HepG2 (cell line): ENCODE measurements around the gene KIF25. TPM values are rescaled to one million over a fixed set of nuclear protein-coding genes. Genes with fewer than 3 reads are reported as not detected.
A peak's percentile ranks its signal among the peaks of the same experiment; 100 is the strongest.

Experiments used
- ATAC-seq: fragments of 200-7000 bp; cut with Tn5 transposase; 3 replicates; pipeline ENCODE4 v1.9.1; 2020; ENCODE audit warnings: mild to moderate bottlenecking, moderate library complexity
- BruUV-seq: library from RNA; stranded (reverse); fragments of 400-500 nt; replicated peaks from 2 replicates; lab custom pipeline; 2021; lab: Mats Ljungman, UMichigan
- CTCF ChIA-PET: fragments of 300-600 bp; formaldehyde crosslinking; extraction: SDS; loops from one replicate; lab custom pipeline; 2021; ENCODE audit warnings: low total read pairs, inconsistent platforms, low intra/inter-chr PET ratio; lab: Yijun Ruan, JAX
- POLR2A ChIA-PET: fragments of 350-600 bp; sonication (Branson Sonifier 250); formaldehyde crosslinking; loops from one replicate; lab custom pipeline; 2020; ENCODE audit warnings: antibody characterized with exemption, inconsistent platforms; lab: Yijun Ruan, JAX
- DNase-seq: peaks from one replicate; pipeline ENCODE4 v3.0.0-alpha.2; 2015; ENCODE audit warnings: low spot score
- FAIRE-seq: peaks from 3 replicates; lab custom pipeline; 2011; peaks lifted over from hg19 to GRCh38; lab: Jason Lieb, UNC
- H2AFZ ChIP-seq: one replicate; pipeline ENCODE4 v1.6.1; 2011; ENCODE audit warnings: low read length, inconsistent platforms
- H3K27ac ChIP-seq: fragments of 300-600 bp; 3 replicates; pipeline ENCODE4 v1.8.0; 2011; ENCODE audit warnings: mixed run types, mild to moderate bottlenecking, mixed read lengths, low read length, inconsistent platforms; ENCODE audit not compliant: insufficient read depth; ENCODE audit errors: extremely low read length
- H3K27me3 ChIP-seq, 2 experiments: fragments of 200-600 bp in 1 of 2; 2 replicates in 1 of 2; 3 replicates in 1 of 2; pipeline versions ENCODE4 v1.6.0 to v1.8.0; 2011; ENCODE audit warnings: low read length in 2 of 2, mild to moderate bottlenecking in 2 of 2, moderate library complexity in 2 of 2, inconsistent platforms in 1 of 2; ENCODE audit not compliant: insufficient read depth in 2 of 2, control insufficient read depth in 1 of 2
- H3K36me3 ChIP-seq, 2 experiments: fragments of 200-600 bp in 1 of 2; replicated peaks in 1 of 2; 2 replicates in 1 of 2; 3 replicates in 1 of 2; pipeline versions ENCODE4 v1.5.1 to v1.8.0; 2011; ENCODE audit warnings: low read length in 2 of 2, inconsistent platforms in 1 of 2; ENCODE audit not compliant: insufficient read depth in 2 of 2, control insufficient read depth in 1 of 2
- H3K4me1 ChIP-seq: 2 replicates; pipeline ENCODE4 v1.5.1; 2012; ENCODE audit warnings: low read length, inconsistent platforms; ENCODE audit not compliant: insufficient read depth
- H3K4me2 ChIP-seq: 2 replicates; pipeline ENCODE4 v1.6.0; 2011; ENCODE audit warnings: low read depth, low read length, inconsistent platforms
- H3K4me3 ChIP-seq, 3 experiments: fragments of 200-600 bp in 1 of 3; sonication (generic), shearing (Covaris generic) in 1 of 3; replicated peaks in 1 of 3; 2 replicates each; pipeline ENCODE4 v1.5.1; 2011 to 2016; ENCODE audit warnings: low read length in 3 of 3, inconsistent platforms in 2 of 3, low read depth in 2 of 3, mild to moderate bottlenecking in 2 of 3, control low read depth in 1 of 3, mixed read lengths in 1 of 3; ENCODE audit not compliant: insufficient read depth in 1 of 3
- H3K79me2 ChIP-seq: one replicate; pipeline ENCODE4 v1.6.1; 2011; ENCODE audit warnings: low read length, inconsistent platforms; ENCODE audit not compliant: insufficient read depth
- H3K9ac ChIP-seq: 2 replicates; pipeline ENCODE4 v1.6.0; 2011; ENCODE audit warnings: mild to moderate bottlenecking, low read depth, low read length, inconsistent platforms; ENCODE audit not compliant: insufficient read depth
- H3K9me3 ChIP-seq: 2 replicates; pipeline ENCODE4 v1.5.1; 2012; ENCODE audit warnings: mild to moderate bottlenecking, low read length
- H4K20me1 ChIP-seq: 2 replicates; pipeline ENCODE4 v1.6.0; 2011; ENCODE audit warnings: inconsistent platforms, mild to moderate bottlenecking, low read length, moderate library complexity; ENCODE audit not compliant: insufficient read depth
- BRD4 ChIP-seq: sonication (generic); formaldehyde crosslinking; IDR thresholded peaks from 2 replicates; pipeline ENCODE4 v1.4.0; 2020; ENCODE audit warnings: missing genetic modification reagents
- DMAP1 ChIP-seq: IDR thresholded peaks from 2 replicates; pipeline ENCODE4 v1.6.1; 2016
- HNF4G ChIP-seq, 2 experiments: sonication (generic) in 1 of 2; formaldehyde crosslinking in 1 of 2; IDR thresholded peaks; 2 replicates each; pipeline versions ENCODE4 v1.4.0 to v1.6.1; 2011 to 2020; ENCODE audit warnings: borderline replicate concordance in 2 of 2, low read depth in 2 of 2, mild to moderate bottlenecking in 2 of 2, low read length in 1 of 2, missing genetic modification reagents in 1 of 2, moderate library complexity in 1 of 2
- HOXA3 ChIP-seq: sonication (generic); formaldehyde crosslinking; IDR thresholded peaks from 2 replicates; pipeline ENCODE4 v1.5.0; 2020; ENCODE audit warnings: missing genetic modification reagents
- KDM5A ChIP-seq: fragments of 200-600 bp; sonication (generic); IDR thresholded peaks from 2 replicates; pipeline ENCODE4 v1.7.0; 2018; ENCODE audit warnings: antibody characterized with exemption, mild to moderate bottlenecking, low read length, borderline replicate concordance
- NR2F2 ChIP-seq: IDR thresholded peaks from 2 replicates; pipeline ENCODE4 v1.6.1; 2012; ENCODE audit warnings: low read depth, inconsistent platforms, borderline replicate concordance
- RARG ChIP-seq: sonication (generic); formaldehyde crosslinking; IDR thresholded peaks from 2 replicates; pipeline ENCODE4 v1.4.0; 2020; ENCODE audit warnings: low read depth, mild to moderate bottlenecking, missing genetic modification reagents
- RBM22 ChIP-seq: fragments of 200-400 bp; formaldehyde crosslinking; optimal IDR thresholded peaks from 2 replicates; pipeline ENCODE3; 2017; ENCODE audit warnings: mild to moderate bottlenecking, low read length, moderate library complexity
- RFXAP ChIP-seq: sonication (generic); formaldehyde crosslinking; IDR thresholded peaks from 2 replicates; pipeline ENCODE4 v1.4.0; 2020; ENCODE audit warnings: missing genetic modification reagents, borderline replicate concordance
- YEATS4 ChIP-seq: sonication (generic); formaldehyde crosslinking; IDR thresholded peaks from 2 replicates; pipeline ENCODE4 v1.4.0; 2020; ENCODE audit warnings: missing genetic modification reagents, borderline replicate concordance
- ZBTB21 ChIP-seq: sonication (generic); formaldehyde crosslinking; IDR thresholded peaks from 2 replicates; pipeline ENCODE4 v1.4.0; 2020; ENCODE audit warnings: missing genetic modification reagents
- ZC3H13 ChIP-seq: sonication (generic); formaldehyde crosslinking; IDR thresholded peaks from 2 replicates; pipeline ENCODE4 v1.8.1; 2023; ENCODE audit warnings: mild to moderate bottlenecking, missing genetic modification reagents, moderate library complexity
- ZNF232 ChIP-seq: sonication (generic); formaldehyde crosslinking; IDR thresholded peaks from 2 replicates; pipeline ENCODE4 v1.4.0; 2020; ENCODE audit warnings: missing genetic modification reagents, borderline replicate concordance
- WGBS: methylation state at CpG from one replicate; pipeline ENCODE4 v1.1.6; 2017; ENCODE audit warnings: low lambda C conversion rate; 5-methylcytosine and 5-hydroxymethylcytosine counted together
- in situ Hi-C: cut with HindIII; loops from 2 replicates; pipeline ENCODE4 v1.10.0; 2017; ENCODE audit warnings: low pct_unique_long_range_greater_than_20kb; ENCODE audit not compliant: extremely low pct_ligation_motif_present
- intact Hi-C: fragments of 100-400 bp; cut with micrococcal nuclease; formaldehyde crosslinking; loops from one replicate; pipeline ENCODE4 v1.10.0; 2022; ENCODE audit not compliant: unreplicated experiment
- polyA plus RNA-seq, 8 experiments: library from polyadenylated mRNA; depleted of rRNA in 3 of 8; stranded (reverse) in 7 of 8; unstranded in 1 of 8; fragments of >200 nt; fragmentation: Illumina TruSeq in 4 of 8; extraction: Trizol in 4 of 8; gene quantifications; 2 replicates each; pipeline versions ENCODE4 v1.2.1 to v1.2.3, GENCODE V29; 2011 to 2016; ENCODE audit warnings: low read depth in 4 of 8, missing spikeins in 1 of 8, mixed read lengths in 1 of 8; ENCODE audit not compliant: insufficient read depth in 1 of 8
- total RNA-seq, 5 experiments: library from RNA; depleted of rRNA; stranded (reverse); fragments of >200 nt; fragmentation: Illumina TruSeq; extraction: Trizol; gene quantifications; 2 replicates each; pipeline ENCODE4 v1.2.3, GENCODE V29; 2016; ENCODE audit warnings: low read depth in 1 of 5
- TF ChIP-seq, protein P1 (sequence below): sonication (generic); formaldehyde crosslinking; IDR thresholded peaks from 2 replicates; pipeline ENCODE4 v1.9.0; 2022; ENCODE audit warnings: low read depth, missing genetic modification reagents
- TF ChIP-seq, protein P2 (sequence below): sonication (generic); formaldehyde crosslinking; IDR thresholded peaks from 2 replicates; pipeline ENCODE4 v1.4.0; 2020; ENCODE audit warnings: mild to moderate bottlenecking, missing genetic modification reagents
- TF ChIP-seq, protein P3 (sequence below), 2 experiments: sonication (generic) in 1 of 2; formaldehyde crosslinking in 1 of 2; IDR thresholded peaks; 2 replicates each; pipeline versions ENCODE4 v1.5.1 to v1.6.1; 2011 to 2020; ENCODE audit warnings: borderline replicate concordance in 1 of 2, low read depth in 1 of 2, low read length in 1 of 2, mild to moderate bottlenecking in 1 of 2, missing genetic modification reagents in 1 of 2, moderate library complexity in 1 of 2

The KIF25 gene
- total and polyA plus RNA-seq, 2 of the 13 experiments (the other 11 are each of a cell fraction or from before 2014, with no cell fraction given): not detected

DNA sequence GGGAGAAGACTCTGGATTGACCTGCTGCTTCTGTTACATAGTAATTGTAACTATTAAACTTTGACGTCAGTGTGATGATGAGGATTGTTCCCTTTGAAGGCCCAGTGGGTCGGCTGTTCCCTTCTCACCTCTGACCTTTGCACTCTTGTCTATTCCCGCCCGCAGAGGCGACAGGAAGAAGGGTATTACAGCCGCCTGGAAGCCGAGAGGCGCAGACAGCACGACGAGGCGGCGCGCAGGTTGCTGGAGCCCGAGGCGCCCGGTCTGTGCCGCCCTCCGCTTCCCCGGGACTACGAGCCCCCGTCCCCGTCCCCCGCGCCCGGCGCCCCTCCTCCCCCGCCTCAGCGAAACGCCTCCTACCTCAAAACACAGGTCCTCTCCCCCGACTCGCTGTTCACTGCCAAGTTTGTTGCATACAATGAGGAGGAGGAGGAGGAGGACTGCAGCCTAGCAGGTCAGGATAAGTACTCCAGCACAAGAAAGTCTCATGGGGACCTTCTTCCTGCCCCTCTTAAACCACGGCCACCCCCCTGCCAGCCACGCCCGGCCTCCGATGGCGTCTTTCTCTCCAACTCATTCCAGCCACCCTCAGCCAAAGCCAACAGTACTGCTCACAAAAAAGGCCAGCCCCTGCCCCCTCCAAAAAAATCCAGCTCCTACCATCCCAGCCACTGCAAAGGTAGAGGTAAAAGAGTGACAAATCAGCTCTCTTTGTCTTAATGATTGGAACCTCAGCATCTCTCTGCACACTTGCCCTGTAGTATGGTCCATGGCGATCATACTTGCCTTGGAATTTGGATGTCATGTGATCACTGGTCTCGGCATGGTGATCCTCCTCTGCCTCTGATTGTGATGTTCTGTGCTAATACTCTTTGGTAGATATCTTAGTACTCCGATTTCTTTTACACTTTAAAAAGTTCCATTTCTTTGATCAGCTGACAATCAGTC, 31.6 kb upstream of the KIF25 start:
- in situ Hi-C loops: no loop called here
- ChIA-PET POLR2A (no interaction called here), CTCF (no interaction called here)
- Histone ChIP-seq H3K4me3 (no peak overlapping the region), H3K4me2 (peak overlapping the region; percentile 60; the same call in 1 of the 2 replicates), H3K27ac (peak overlapping the region; percentile 78), H3K79me2 (no peaks in the 10 kb centered on the region), H3K36me3 (peaks cover 16 to 51% of the 10 kb centered on the region in 2 experiments), H3K9me3 (no peaks in the 10 kb centered on the region), H3K4me1 (peaks cover 61% of the 10 kb centered on the region), H3K9ac (no peak overlapping the region), H4K20me1 (no peaks in the 10 kb centered on the region), H3K27me3 (no peaks in the 10 kb centered on the region), H2AFZ (no peak overlapping the region)
- no peak for FAIRE-seq
- intact Hi-C loops: loop anchor here (2.0 kb wide), 1 partner anchor 33 kb away; no protein-coding TSS in a partner anchor
- no peak for ATAC-seq
- DNase-seq: no peak
- BruUV-seq: no TSS peak
- 91% methylated on average over 39 of the region's 39 CpGs for WGBS
- TF ChIP-seq RFXAP (no peak), YEATS4 (CRISPR knock-in tag) (no peak), DMAP1 (CRISPR knock-in tag) (no peak), RBM22 (peak; percentile 42), ZNF232 (CRISPR knock-in tag) (no peak), HOXA3 (peak; percentile 77), BRD4 (CRISPR knock-in tag) (no peak), NR2F2 (0 out of 2 replicates have a peak, but pooled peaks have one; percentile 2), ZC3H13 (CRISPR knock-in tag) (peak; percentile 35; the same call in 1 of the 2 replicates), KDM5A (no peak), HNF4G (IDR thresholded peaks at IDR 0.05; ENCODE audit: borderline replicate concordance, low read depth, low read length) (0 out of 2 replicates have a peak, but pooled peaks have one; percentile 6), HNF4G (CRISPR knock-in tag; IDR thresholded peaks at IDR 0.05; ENCODE audit: borderline replicate concordance, low read depth) (no peak), ZBTB21 (CRISPR knock-in tag) (peak; percentile 27; the same call in 1 of the 2 replicates), RARG (CRISPR knock-in tag) (no peak)
- TF ChIP-seq, protein P1, sequence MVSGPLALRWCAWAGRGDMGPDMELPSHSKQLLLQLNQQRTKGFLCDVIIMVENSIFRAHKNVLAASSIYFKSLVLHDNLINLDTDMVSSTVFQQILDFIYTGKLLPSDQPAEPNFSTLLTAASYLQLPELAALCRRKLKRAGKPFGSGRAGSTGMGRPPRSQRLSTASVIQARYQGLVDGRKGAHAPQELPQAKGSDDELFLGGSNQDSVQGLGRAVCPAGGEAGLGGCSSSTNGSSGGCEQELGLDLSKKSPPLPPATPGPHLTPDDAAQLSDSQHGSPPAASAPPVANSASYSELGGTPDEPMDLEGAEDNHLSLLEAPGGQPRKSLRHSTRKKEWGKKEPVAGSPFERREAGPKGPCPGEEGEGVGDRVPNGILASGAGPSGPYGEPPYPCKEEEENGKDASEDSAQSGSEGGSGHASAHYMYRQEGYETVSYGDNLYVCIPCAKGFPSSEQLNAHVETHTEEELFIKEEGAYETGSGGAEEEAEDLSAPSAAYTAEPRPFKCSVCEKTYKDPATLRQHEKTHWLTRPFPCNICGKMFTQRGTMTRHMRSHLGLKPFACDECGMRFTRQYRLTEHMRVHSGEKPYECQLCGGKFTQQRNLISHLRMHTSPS: no peak
- TF ChIP-seq, protein P2, sequence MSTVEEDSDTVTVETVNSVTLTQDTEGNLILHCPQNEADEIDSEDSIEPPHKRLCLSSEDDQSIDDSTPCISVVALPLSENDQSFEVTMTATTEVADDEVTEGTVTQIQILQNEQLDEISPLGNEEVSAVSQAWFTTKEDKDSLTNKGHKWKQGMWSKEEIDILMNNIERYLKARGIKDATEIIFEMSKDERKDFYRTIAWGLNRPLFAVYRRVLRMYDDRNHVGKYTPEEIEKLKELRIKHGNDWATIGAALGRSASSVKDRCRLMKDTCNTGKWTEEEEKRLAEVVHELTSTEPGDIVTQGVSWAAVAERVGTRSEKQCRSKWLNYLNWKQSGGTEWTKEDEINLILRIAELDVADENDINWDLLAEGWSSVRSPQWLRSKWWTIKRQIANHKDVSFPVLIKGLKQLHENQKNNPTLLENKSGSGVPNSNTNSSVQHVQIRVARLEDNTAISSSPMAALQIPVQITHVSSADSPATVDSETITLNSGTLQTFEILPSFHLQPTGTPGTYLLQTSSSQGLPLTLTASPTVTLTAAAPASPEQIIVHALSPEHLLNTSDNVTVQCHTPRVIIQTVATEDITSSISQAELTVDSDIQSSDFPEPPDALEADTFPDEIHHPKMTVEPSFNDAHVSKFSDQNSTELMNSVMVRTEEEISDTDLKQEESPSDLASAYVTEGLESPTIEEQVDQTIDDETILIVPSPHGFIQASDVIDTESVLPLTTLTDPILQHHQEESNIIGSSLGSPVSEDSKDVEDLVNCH: no peak
- TF ChIP-seq, protein P3, sequence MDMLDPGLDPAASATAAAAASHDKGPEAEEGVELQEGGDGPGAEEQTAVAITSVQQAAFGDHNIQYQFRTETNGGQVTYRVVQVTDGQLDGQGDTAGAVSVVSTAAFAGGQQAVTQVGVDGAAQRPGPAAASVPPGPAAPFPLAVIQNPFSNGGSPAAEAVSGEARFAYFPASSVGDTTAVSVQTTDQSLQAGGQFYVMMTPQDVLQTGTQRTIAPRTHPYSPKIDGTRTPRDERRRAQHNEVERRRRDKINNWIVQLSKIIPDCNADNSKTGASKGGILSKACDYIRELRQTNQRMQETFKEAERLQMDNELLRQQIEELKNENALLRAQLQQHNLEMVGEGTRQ (IDR thresholded peaks at IDR 0.05; ENCODE audit: low read depth, low read length): peak; percentile 17; the same call in 1 of the 2 replicates
- TF ChIP-seq, protein P3 (CRISPR knock-in tag; IDR thresholded peaks at IDR 0.05; ENCODE audit: borderline replicate concordance): no peak
